Upper lobe of right lung (tissue), 1 donor: ENCODE measurements around the gene ZDHHC6. TPM values are rescaled to one million over a fixed set of nuclear protein-coding genes. Genes with fewer than 3 reads are reported as not detected.
A peak's percentile ranks its signal among the peaks of the same experiment; 100 is the strongest.

ENCODE experiments used
- ATAC-seq: fragments of 200-7000 bp; cut with Tn5 transposase; one replicate; pipeline ENCODE4 v1.9.1; 2020; ENCODE audit warnings: mild to moderate bottlenecking, moderate library complexity
- DNase-seq: peaks from one replicate; pipeline ENCODE4 v3.0.0-alpha.2; 2020
- H3K27ac ChIP-seq: fragments of 200-600 bp; one replicate; pipeline ENCODE4 v1.8.0; 2022
- H3K27me3 ChIP-seq: fragments of 200-600 bp; one replicate; pipeline ENCODE4 v1.8.0; 2022; ENCODE audit warnings: mild to moderate bottlenecking
- H3K36me3 ChIP-seq: fragments of 200-600 bp; one replicate; pipeline ENCODE4 v1.8.0; 2022
- H3K4me1 ChIP-seq: fragments of 200-600 bp; one replicate; pipeline ENCODE4 v1.8.0; 2022
- H3K4me3 ChIP-seq: fragments of 200-600 bp; one replicate; pipeline ENCODE4 v1.8.0; 2022; ENCODE audit warnings: mild to moderate bottlenecking
- H3K9me3 ChIP-seq: fragments of 200-600 bp; one replicate; pipeline ENCODE4 v1.8.0; 2022
- intact Hi-C: fragments of 100-400 bp; cut with DNase I; formaldehyde crosslinking; loops from one replicate; pipeline ENCODE4 v1.11.0; 2022
- total RNA-seq: library from RNA; stranded (reverse); fragmentation: NEBNext Ultra II Directional; extraction: Animal tissue kit (Norgen Biotek cat#: 25700); gene quantifications from one replicate; pipeline ENCODE4 v1.2.1, GENCODE V29; 2021
- TF ChIP-seq, protein P1 (sequence below): fragments of 200-600 bp; IDR thresholded peaks from one replicate; pipeline ENCODE4 v1.8.0; 2022; ENCODE audit warnings: antibody characterized with exemption
- donor health status: DM: no; HTN: yes; CAD: no; lungs with severe emphysema.

Gene ZDHHC6
- total RNA-seq, 1 donor from 2014 or later = 34.9 TPM

DNA sequence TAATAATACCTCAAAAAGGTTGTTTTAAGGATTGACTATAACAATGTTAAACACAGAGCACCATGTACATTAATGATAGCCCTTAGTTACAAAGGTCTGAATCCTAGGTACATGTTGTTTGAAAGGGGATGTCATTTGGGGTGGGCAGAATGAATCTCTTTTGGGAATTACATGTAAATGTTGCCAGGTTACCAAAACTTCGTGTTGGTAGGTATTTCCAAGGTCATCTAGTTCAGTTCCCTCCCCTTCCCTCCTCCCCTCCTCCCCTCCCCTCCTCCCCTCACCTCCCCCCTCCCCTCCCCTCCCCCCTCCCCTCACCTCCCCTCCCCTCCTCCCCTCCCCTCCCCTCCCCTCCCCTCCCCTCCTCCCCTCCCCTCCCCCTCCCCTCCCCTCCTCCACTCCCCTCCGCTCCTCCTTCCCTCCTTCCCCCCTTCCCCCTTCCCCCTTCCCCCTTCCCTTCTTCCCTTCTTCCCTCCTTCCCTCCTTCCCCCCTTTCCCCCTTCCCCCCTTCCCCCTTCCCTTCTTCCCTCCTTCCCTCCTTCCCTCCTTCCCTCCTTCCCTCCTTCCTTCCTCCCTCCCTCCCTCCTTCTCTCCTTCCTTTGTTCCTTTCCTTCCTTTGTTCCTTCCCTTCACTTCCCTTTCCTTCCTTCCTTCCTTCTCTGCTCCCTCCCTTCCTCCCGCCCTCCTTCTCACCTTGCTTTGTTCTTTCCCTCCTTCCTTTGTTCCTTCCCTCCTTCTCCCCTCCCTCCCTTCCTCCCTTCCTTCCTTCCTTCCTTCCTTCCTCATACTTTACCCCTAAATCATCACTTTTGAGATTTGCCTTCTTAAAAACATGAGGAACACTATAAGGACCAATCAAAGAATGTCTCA, 8.4 kb upstream of the ZDHHC6 start:
- Histone ChIP-seq H3K27me3 (no peaks in the 10 kb centered on the region), H3K4me1 (no peaks in the 10 kb centered on the region), H3K4me3 (no peak overlapping the region), H3K36me3 (no peaks in the 10 kb centered on the region), H3K27ac (no peak overlapping the region), H3K9me3 (no peaks in the 10 kb centered on the region)
- DNase-seq = no peak
- TF ChIP-seq, protein P1, sequence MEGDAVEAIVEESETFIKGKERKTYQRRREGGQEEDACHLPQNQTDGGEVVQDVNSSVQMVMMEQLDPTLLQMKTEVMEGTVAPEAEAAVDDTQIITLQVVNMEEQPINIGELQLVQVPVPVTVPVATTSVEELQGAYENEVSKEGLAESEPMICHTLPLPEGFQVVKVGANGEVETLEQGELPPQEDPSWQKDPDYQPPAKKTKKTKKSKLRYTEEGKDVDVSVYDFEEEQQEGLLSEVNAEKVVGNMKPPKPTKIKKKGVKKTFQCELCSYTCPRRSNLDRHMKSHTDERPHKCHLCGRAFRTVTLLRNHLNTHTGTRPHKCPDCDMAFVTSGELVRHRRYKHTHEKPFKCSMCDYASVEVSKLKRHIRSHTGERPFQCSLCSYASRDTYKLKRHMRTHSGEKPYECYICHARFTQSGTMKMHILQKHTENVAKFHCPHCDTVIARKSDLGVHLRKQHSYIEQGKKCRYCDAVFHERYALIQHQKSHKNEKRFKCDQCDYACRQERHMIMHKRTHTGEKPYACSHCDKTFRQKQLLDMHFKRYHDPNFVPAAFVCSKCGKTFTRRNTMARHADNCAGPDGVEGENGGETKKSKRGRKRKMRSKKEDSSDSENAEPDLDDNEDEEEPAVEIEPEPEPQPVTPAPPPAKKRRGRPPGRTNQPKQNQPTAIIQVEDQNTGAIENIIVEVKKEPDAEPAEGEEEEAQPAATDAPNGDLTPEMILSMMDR = no peak
- no peak for ATAC-seq
- intact Hi-C loops = no loop called here

DNA sequence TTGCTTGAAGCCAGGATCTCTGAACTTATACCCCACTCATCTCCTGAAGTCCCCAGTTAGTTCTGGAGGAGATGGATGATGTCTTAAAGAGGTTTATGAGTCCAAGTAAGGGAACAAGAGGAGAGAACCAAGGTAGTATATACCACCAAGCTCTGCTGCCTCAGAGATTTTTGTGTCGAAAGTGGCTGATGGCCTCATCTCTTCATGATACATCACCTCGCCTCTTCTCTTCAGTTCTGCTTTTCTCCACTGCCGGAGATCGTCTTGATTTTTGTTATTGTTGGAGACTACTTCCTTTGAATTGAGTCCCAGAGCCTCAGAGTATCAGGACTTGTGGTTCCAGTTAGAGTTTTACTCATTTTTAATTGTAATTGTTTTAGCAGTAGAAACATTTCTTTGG, 2.2 kb upstream of the ZDHHC6 start:
- intact Hi-C loops = no loop called here
- TF ChIP-seq, protein P1 = no peak
- ATAC-seq (no peak), DNase-seq (no peak)
- H3K27me3 ChIP-seq = no peaks in the 10 kb centered on the region
- H3K4me1 ChIP-seq = peaks cover 26% of the 10 kb centered on the region
- H3K4me3 ChIP-seq = no peak overlapping the region
- peaks cover 14% of the 10 kb centered on the region for H3K36me3 ChIP-seq
- no peak overlapping the region for H3K27ac ChIP-seq
- no peaks in the 10 kb centered on the region for H3K9me3 ChIP-seq

DNA sequence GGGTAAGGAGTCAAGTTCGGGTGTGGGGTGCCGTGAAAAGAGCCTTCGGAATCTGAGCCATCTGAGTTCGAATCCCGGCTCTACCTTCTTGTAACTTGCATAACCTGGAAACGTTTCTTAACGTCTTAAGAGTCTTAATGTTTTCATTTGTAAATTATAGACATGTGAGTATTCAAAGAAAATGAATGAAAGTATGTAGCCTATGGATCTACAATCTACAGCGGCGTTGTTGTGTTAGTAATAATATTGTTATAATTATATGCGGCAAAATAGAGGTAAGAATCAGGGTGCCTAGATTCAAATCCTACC, 860 bp upstream of the ZDHHC6 start:
- H3K36me3 ChIP-seq = peaks cover 25% of the 10 kb centered on the region
- H3K9me3 ChIP-seq = no peaks in the 10 kb centered on the region
- no peak for DNase-seq
- no peak for ATAC-seq
- TF ChIP-seq, protein P1 = no peak
- H3K4me1 ChIP-seq = peaks cover 26% of the 10 kb centered on the region
- H3K27me3 ChIP-seq = no peaks in the 10 kb centered on the region
- intact Hi-C loops = no loop called here
- peak overlapping the region; percentile 96 for H3K4me3 ChIP-seq
- peak overlapping the region; percentile 95 for H3K27ac ChIP-seq

DNA sequence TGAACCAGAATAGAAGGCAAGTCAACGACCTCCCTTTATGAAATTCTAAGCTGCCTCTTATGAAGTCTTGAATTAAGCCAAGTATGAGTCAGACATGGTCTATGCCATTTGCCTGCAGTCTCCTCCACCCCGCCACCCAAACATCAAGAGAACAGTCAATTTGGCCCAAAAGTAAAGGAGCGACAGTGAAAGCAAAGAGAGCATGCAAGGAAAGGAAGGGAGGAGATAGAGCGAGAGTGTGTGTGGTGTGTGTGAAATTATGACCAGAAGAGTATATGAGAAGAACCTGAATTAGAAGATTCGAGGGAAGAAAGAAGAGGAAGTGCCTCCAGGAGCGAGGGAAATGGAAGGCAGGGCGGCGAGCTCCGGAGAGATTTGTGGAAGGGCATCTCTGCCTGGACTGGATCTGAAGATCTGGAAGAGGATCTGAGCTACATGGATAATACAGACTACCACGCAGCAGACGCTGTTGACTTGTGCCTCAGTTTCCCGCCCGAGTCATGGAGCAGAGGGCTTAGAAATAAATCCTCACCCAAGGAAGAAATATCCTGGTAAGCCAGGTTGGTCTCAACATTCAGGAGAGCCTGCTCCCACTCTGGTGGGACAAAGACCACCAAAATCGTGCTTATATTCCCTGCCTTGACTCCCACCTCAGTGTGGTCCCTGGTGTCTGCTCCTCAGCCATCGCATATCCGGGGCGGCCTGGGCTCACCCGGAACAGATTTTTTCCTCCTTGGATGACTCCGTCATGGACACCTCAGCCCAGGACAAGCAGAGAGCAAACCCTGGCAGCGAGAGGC, 459 bp downstream of the ZDHHC6 start:
- peak; percentile 26 for ATAC-seq
- intact Hi-C loops = no loop called here
- peaks cover 38% of the 10 kb centered on the region for H3K36me3 ChIP-seq
- DNase-seq = no peak
- H3K9me3 ChIP-seq = no peaks in the 10 kb centered on the region
- peak overlapping the region; percentile 96 for H3K4me3 ChIP-seq
- H3K27ac ChIP-seq = peak overlapping the region; percentile 95
- H3K27me3 ChIP-seq = no peaks in the 10 kb centered on the region
- TF ChIP-seq, protein P1 = no peak
- peaks cover 26% of the 10 kb centered on the region for H3K4me1 ChIP-seq

DNA sequence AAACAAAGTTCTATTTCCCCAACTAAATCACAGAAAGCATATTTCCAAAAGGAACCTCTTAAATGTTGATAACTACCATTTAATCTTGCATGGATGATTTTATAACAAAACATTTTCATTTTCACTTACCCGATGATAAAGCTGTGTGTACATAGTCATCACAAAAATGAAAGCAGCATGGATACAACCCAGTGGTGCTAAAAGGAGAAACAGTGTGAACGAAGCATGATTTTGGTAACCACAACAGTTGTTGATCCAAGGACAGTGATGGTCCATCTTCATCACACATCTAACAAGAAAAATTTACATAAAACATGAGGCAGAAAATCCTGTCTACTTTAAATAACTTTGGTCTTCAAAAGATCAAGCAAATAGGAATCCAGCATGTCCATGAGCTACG, 4.7 kb downstream of the ZDHHC6 start:
- Histone ChIP-seq H3K9me3 (no peaks in the 10 kb centered on the region), H3K27ac (no peak overlapping the region), H3K36me3 (peaks cover 79% of the 10 kb centered on the region), H3K4me3 (no peak overlapping the region), H3K4me1 (peaks cover 13% of the 10 kb centered on the region), H3K27me3 (no peaks in the 10 kb centered on the region)
- TF ChIP-seq, protein P1 = no peak
- DNase-seq (no peak), ATAC-seq (no peak)
- intact Hi-C loops = no loop called here
